ENCODE results near the gene SCARB1.
"Not testable (repeated sequence)": the region's sequence is repeated elsewhere in the genome, so short reads cannot be mapped to it uniquely, and the experiment has no call there.

Gene SCARB1

GRCh38 chr12:124883263-124884130, 19.8 kb upstream of the SCARB1 start:
- DNase-seq, result no peak

GRCh38 chr12:124881123-124881522, 17.5 kb upstream of the SCARB1 start:
- no peak for DNase-seq

- not testable (repeated sequence) for DNase-seq
Observed at GRCh38 chr12:124880335-124880734, 16.7 kb upstream of the SCARB1 start.

GRCh38 chr12:124878795-124879516, 15.3 kb upstream of the SCARB1 start:
- DNase-seq, result no peak

- DNase-seq, result no peak
Observed at GRCh38 chr12:124877423-124877822, 13.8 kb upstream of the SCARB1 start.

GRCh38 chr12:124876171-124876570, 12.5 kb upstream of the SCARB1 start:
- no peak for DNase-seq

GRCh38 chr12:124875803-124876132, 12.1 kb upstream of the SCARB1 start:
- DNase-seq, result no peak

- DNase-seq, result no peak
Observed at GRCh38 chr12:124874988-124875802, 11.5 kb upstream of the SCARB1 start.

- no peak for DNase-seq
Observed at GRCh38 chr12:124874188-124874587, 10.5 kb upstream of the SCARB1 start.

GRCh38 chr12:124872068-124872719, 8.5 kb upstream of the SCARB1 start:
- DNase-seq, result no peak

GRCh38 chr12:124871297-124871696, 7.6 kb upstream of the SCARB1 start:
- DNase-seq, result no peak

- DNase-seq, result no peak
Observed at GRCh38 chr12:124870515-124870914, 6.9 kb upstream of the SCARB1 start.

- DNase-seq, result peak in 1 of 2 donors; percentile 35
Observed at GRCh38 chr12:124869059-124869665, 5.5 kb upstream of the SCARB1 start.

- no peak for DNase-seq
Observed at GRCh38 chr12:124868252-124869058, 4.8 kb upstream of the SCARB1 start.

GRCh38 chr12:124867401-124867930, 3.8 kb upstream of the SCARB1 start:
- no peak for DNase-seq

- DNase-seq, result no peak
Observed at GRCh38 chr12:124866883-124867400, 3.3 kb upstream of the SCARB1 start.

GRCh38 chr12:124866195-124866882, 2.7 kb upstream of the SCARB1 start:
- no peak for DNase-seq

GRCh38 chr12:124865728-124866127, 2.1 kb upstream of the SCARB1 start:
- DNase-seq, result no peak

- no peak for DNase-seq
Observed at GRCh38 chr12:124864326-124864752, 675 bp upstream of the SCARB1 start.

GRCh38 chr12:124862768-124863415, 772 bp downstream of the SCARB1 start:
- no peak for DNase-seq

Measured in CD4-positive, alpha-beta T cell treated with Interleukin-1 beta for 1 hour (primary cell).